MCF 10A (cell line): ENCODE data around the gene LYPD5. TPM values are rescaled to one million over a fixed set of nuclear protein-coding genes. Genes with fewer than 3 reads are reported as not detected.
A peak's percentile ranks its signal among the peaks of the same experiment; 100 is the strongest.

ENCODE experiments used
- BruUV-seq: library from RNA; stranded (reverse); fragments of 400-500 nt; replicated peaks from 2 replicates; lab custom pipeline; 2021; lab: Mats Ljungman, UMichigan
- CTCF ChIA-PET: fragments of 300-600 bp; sonication (Branson Sonifier 250); formaldehyde crosslinking; extraction: SDS; loops from one replicate; lab custom pipeline; 2021; ENCODE audit warnings: antibody characterized with exemption, inconsistent platforms; lab: Yijun Ruan, JAX
- POLR2A ChIA-PET: fragments of 300-600, 350-650 bp; sonication (Branson Sonifier 250); formaldehyde crosslinking; extraction: SDS; loops from one replicate; lab custom pipeline; 2020; ENCODE audit warnings: antibody characterized with exemption, inconsistent platforms; lab: Yijun Ruan, JAX
- DNase-seq: peaks from one replicate; pipeline ENCODE4 v3.0.0-alpha.2; 2018; ENCODE audit not compliant: unreplicated experiment
- H3K27ac Mint-ChIP-seq: one replicate; pipeline ENCODE4 v1.8.0; 2022; ENCODE audit warnings: mild to moderate bottlenecking, low read depth, mixed read lengths; ENCODE audit not compliant: unreplicated experiment
- H3K27me3 Mint-ChIP-seq: one replicate; pipeline ENCODE4 v1.8.0; 2022; ENCODE audit warnings: mixed read lengths; ENCODE audit not compliant: insufficient read depth, unreplicated experiment
- H3K36me3 Mint-ChIP-seq: one replicate; pipeline ENCODE4 v1.8.0; 2022; ENCODE audit warnings: mild to moderate bottlenecking, moderate library complexity, mixed read lengths; ENCODE audit not compliant: insufficient read depth, unreplicated experiment
- H3K4me1 Mint-ChIP-seq: one replicate; pipeline ENCODE4 v1.8.0; 2022; ENCODE audit warnings: mixed read lengths; ENCODE audit not compliant: insufficient read depth, unreplicated experiment
- H3K4me3 Mint-ChIP-seq: one replicate; pipeline ENCODE4 v1.8.0; 2022; ENCODE audit warnings: mild to moderate bottlenecking, moderate library complexity, mixed read lengths; ENCODE audit not compliant: unreplicated experiment
- H3K9me3 Mint-ChIP-seq: one replicate; pipeline ENCODE4 v1.8.0; 2022; ENCODE audit warnings: mixed read lengths; ENCODE audit not compliant: unreplicated experiment
- CTCF ChIP-seq: fragments of 200-600 bp; IDR thresholded peaks from one replicate; pipeline ENCODE4 v1.8.0; 2022; ENCODE audit warnings: antibody characterized with exemption, mild to moderate bottlenecking; ENCODE audit not compliant: unreplicated experiment
- intact Hi-C: fragments of 100-400 bp; cut with micrococcal nuclease; formaldehyde crosslinking; loops from 2 replicates; pipeline ENCODE4 v1.14.1; 2022
- total RNA-seq: library from RNA; stranded (reverse); gene quantifications from 2 replicates; pipeline ENCODE4 v1.2.3, GENCODE V29; 2022

The LYPD5 gene
- total RNA-seq, 1 experiment from 2014 or later, result 0.21 TPM

GRCh38 chr19:43797556-43797955, 4.7 kb downstream of the LYPD5 start:
- BruUV-seq, result no TSS peak
- intact Hi-C loops, result no loop called here
- peaks cover 22% of the 10 kb centered on the region for H3K4me1 Mint-ChIP-seq
- CTCF ChIA-PET, result interaction anchor here (0.6 to 2.5 kb wide), 5 partner anchors 12 to 80 kb away, joined by 3 to 7 read pairs (median 6); no protein-coding TSS in a partner anchor
- no peaks in the 10 kb centered on the region for H3K27me3 Mint-ChIP-seq
- no peak overlapping the region for H3K27ac Mint-ChIP-seq
- H3K4me3 Mint-ChIP-seq, result peak overlapping the region; percentile 67
- DNase-seq, result no peak
- no peaks in the 10 kb centered on the region for H3K36me3 Mint-ChIP-seq
- POLR2A ChIA-PET, result interaction anchor here (0.5 kb wide), 1 partner anchor 257 kb away, joined by 3 read pairs; no protein-coding TSS in a partner anchor
- peaks cover 7% of the 10 kb centered on the region for H3K9me3 Mint-ChIP-seq
- TF ChIP-seq CTCF, result no peak

DNA sequence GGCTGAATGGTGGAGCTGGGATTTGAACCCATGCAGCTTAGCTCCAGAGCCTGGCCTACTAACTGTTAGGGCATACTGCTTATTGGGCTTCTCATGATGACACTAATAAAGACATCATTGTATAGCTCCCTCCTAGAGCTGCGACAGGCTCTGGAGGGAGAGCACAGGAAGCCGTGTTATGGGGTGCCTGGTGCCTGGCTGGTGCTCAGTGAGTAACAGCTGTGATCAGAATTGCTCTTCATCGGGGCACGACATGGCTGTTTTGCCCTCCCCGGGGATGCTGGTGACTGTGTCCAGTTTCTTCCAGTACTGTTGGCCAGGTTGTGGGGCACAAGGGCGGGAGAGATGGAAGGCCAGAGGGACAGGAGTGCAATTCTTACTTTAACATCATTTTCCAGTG, 5.1 kb downstream of the LYPD5 start:
- BruUV-seq, result no TSS peak
- CTCF ChIA-PET, result interaction anchor here (0.6 to 2.5 kb wide), 5 partner anchors 12 to 80 kb away, joined by 3 to 7 read pairs (median 6); no protein-coding TSS in a partner anchor
- intact Hi-C loops, result no loop called here

GRCh38 chr19:43790587-43790986, 11.7 kb downstream of the LYPD5 start:
- TF ChIP-seq CTCF, result no peak
- H3K27me3 Mint-ChIP-seq, result no peaks in the 10 kb centered on the region
- peaks cover 16% of the 10 kb centered on the region for H3K4me1 Mint-ChIP-seq
- H3K36me3 Mint-ChIP-seq, result no peaks in the 10 kb centered on the region
- ChIA-PET POLR2A (no interaction called here), CTCF (no interaction called here)
- DNase-seq, result no peak
- H3K27ac Mint-ChIP-seq, result no peak overlapping the region
- BruUV-seq, result no TSS peak
- intact Hi-C loops, result no loop called here
- no peaks in the 10 kb centered on the region for H3K9me3 Mint-ChIP-seq
- H3K4me3 Mint-ChIP-seq, result no peak overlapping the region

More for the DNA sequence above, 5.1 kb downstream of the LYPD5 start:
- no peak overlapping the region for H3K27ac Mint-ChIP-seq
- DNase-seq, result no peak
- peak overlapping the region; percentile 67 for H3K4me3 Mint-ChIP-seq
- no peaks in the 10 kb centered on the region for H3K36me3 Mint-ChIP-seq
- POLR2A ChIA-PET, result interaction anchor here (0.5 kb wide), 1 partner anchor 256 kb away, joined by 3 read pairs; no protein-coding TSS in a partner anchor
- peaks cover 22% of the 10 kb centered on the region for H3K4me1 Mint-ChIP-seq
- no peak for TF ChIP-seq CTCF
- peaks cover 7% of the 10 kb centered on the region for H3K9me3 Mint-ChIP-seq
- no peaks in the 10 kb centered on the region for H3K27me3 Mint-ChIP-seq

- intact Hi-C loops, result no loop called here
- ChIA-PET POLR2A (no interaction called here), CTCF (interaction anchor here (2.8 kb wide), 1 partner anchor 20 kb away, joined by 9 read pairs; no protein-coding TSS in a partner anchor)
- Mint-ChIP-seq H3K4me1 (peaks cover 32% of the 10 kb centered on the region), H3K4me3 (no peak overlapping the region), H3K36me3 (peaks cover 3% of the 10 kb centered on the region), H3K27ac (no peak overlapping the region), H3K27me3 (no peaks in the 10 kb centered on the region), H3K9me3 (no peaks in the 10 kb centered on the region)
- no peak for TF ChIP-seq CTCF
- peak; percentile 63 for DNase-seq
- no TSS peak for BruUV-seq
Measured at GRCh38 chr19:43789029-43789428, 13.2 kb downstream of the LYPD5 start.
